ENCODE measurements around the gene PHF21B. TPM values are rescaled to one million over a fixed set of nuclear protein-coding genes. Genes with fewer than 3 reads are reported as not detected.

The PHF21B gene
- total and polyA plus RNA-seq, 2 of the 8 experiments (the other 6 are each of a cell fraction or from before 2014, with no cell fraction given), result 19.3 to 68.1 TPM

DNA sequence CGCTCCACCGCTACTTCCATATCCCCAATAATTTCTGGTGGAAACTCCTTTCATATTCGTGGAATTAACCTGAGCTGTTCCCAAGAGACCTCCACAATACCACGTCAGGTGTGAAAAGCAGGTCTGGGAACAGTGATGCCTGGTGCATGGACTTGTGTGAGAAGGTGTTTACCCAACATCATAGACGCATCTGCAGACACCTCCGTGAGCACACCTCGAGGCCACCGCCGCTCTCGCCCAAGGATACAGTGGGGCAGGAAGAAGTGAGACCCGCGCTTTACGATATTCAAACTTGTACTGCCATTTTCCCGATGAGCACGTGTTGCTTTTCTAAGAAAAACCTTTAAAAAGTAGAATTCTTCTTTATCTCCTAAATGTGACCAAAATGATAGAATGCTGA lies 8.2 kb downstream of the PHF21B start:
- Histone ChIP-seq H3K4me2 (ENCODE audit: insufficient read depth in 1 of 2, low read depth in 2 of 2, low read length in 2 of 2) (no peak overlapping the region), H2BK120ac (replicated peaks; ENCODE audit: low read depth, low read length) (no peak overlapping the region), H4K91ac (replicated peaks; ENCODE audit: insufficient read length, low read length) (no peak overlapping the region), H4K20me1 (replicated peaks in 1 of 2; ENCODE audit: control insufficient read depth in 1 of 2, insufficient read depth in 2 of 2, low read length in 2 of 2) (peaks cover 32 to 58% of the 10 kb centered on the region in 2 experiments), H3K56ac (replicated peaks; ENCODE audit: insufficient read length, low read depth, low read length) (no peak overlapping the region), H3K4me3 (ENCODE audit: extremely low read depth in 1 of 4, insufficient read depth in 2 of 4, low read depth in 3 of 4, low read length in 4 of 4) (no peak overlapping the region), H3K14ac (ENCODE audit: insufficient read length) (no peak overlapping the region), H2BK20ac (ENCODE audit: low read length) (no peak overlapping the region), H3K23ac (ENCODE audit: insufficient read length) (no peak overlapping the region), H3K4ac (replicated peaks; ENCODE audit: insufficient read length, low read depth, low read length) (no peak overlapping the region), H2BK5ac (ENCODE audit: low read depth, low read length) (no peak overlapping the region), H3K4me1 (replicated peaks in 1 of 4; ENCODE audit: control insufficient read depth in 3 of 4, insufficient read depth in 4 of 4, low read length in 3 of 4) (peaks cover 7 to 37% (median 23%) of the 10 kb centered on the region in 4 experiments), H3K18ac (ENCODE audit: extremely low read depth, low read length) (no peak overlapping the region), H2BK12ac (ENCODE audit: low read depth, low read length) (no peak overlapping the region), H4K5ac (ENCODE audit: insufficient read length, low read depth, low read length) (no peak overlapping the region), H3K23me2 (ENCODE audit: low read depth, low read length) (peaks cover 3% of the 10 kb centered on the region; the same call in 1 of the 2 replicates), H3K27me3 (replicated peaks in 1 of 4; ENCODE audit: control insufficient read depth in 3 of 4, extremely low read depth in 1 of 4, insufficient read depth in 3 of 4, low read length in 3 of 4) (no peaks in the 10 kb centered on the region; a peak in 1 of 7 replicates), H3K9ac (replicated peaks in 1 of 4; ENCODE audit: extremely low read depth in 1 of 4, low read depth in 3 of 4, low read length in 3 of 4) (no peak overlapping the region; a peak in 1 of 7 replicates), H3K36me3 (ENCODE audit: control insufficient read depth in 2 of 4, insufficient read depth in 4 of 4, low read length in 3 of 4) (peaks cover 16 to 80% (median 21%) of the 10 kb centered on the region in 4 experiments), H3K79me1 (ENCODE audit: low read depth, low read length) (peaks cover 24% of the 10 kb centered on the region), H2AFZ (ENCODE audit: low read length) (no peak overlapping the region), H3K27ac (ENCODE audit: low read depth, low read length) (no peak overlapping the region), H4K8ac (ENCODE audit: extremely low read depth, insufficient read depth, low read length) (no peak overlapping the region), H2BK15ac (ENCODE audit: low read length) (no peak overlapping the region), H2AK5ac (ENCODE audit: low read depth, low read length) (no peak overlapping the region), H3K9me3 (ENCODE audit: insufficient read depth in 2 of 2, low read depth in 1 of 2, low read length in 1 of 2) (no peaks in the 10 kb centered on the region), H3K79me2 (ENCODE audit: control insufficient read depth in 1 of 2, insufficient read depth in 2 of 2, low read length in 2 of 2) (peaks cover 67 to 100% of the 10 kb centered on the region in 2 experiments)
- DNase-seq (ENCODE audit: low read depth in 1 of 2, low spot score in 2 of 2) (no peak), FAIRE-seq (no peak)
- 94% methylated on average over 15 of the region's 15 CpGs; no CpG with 5 or more reads in 1 of the 2 experiments for WGBS, 2 experiments (ENCODE audit: extremely low coverage in 1 of 2, insufficient coverage in 1 of 2, insufficient read length in 1 of 2, insufficient replicate concordance in 2 of 2, low coverage in 1 of 2, low lambda C conversion rate in 2 of 2, missing lambda C conversion rate in 1 of 2)
- ChIA-PET CTCF (ENCODE audit: partially characterized antibody) (interaction anchor here (0.6 to 1.1 kb wide), 2 partner anchors 20 to 27 kb away, joined by 3 read pairs; no protein-coding TSS in a partner anchor), POLR2A (ENCODE audit: partially characterized antibody) (interaction anchor here (0.7 to 11.2 kb wide), 6 partner anchors 10 to 285 kb away, joined by 3 to 224 read pairs (median 9); no protein-coding TSS in a partner anchor)
- TF ChIP-seq EZH2 (IDR thresholded peaks at IDR 0.05; ENCODE audit: low read depth, low read length, severe bottlenecking), result no peak
- no peak for TF ChIP-seq EP300 (IDR thresholded peaks at IDR 0.05; ENCODE audit: borderline replicate concordance in 1 of 2, low read depth in 2 of 2, low read length in 2 of 2)
- TF ChIP-seq RFX5 (IDR thresholded peaks at IDR 0.05; ENCODE audit: borderline replicate concordance, low read depth, low read length), result no peak
- no peak for TF ChIP-seq CHD2 (IDR thresholded peaks at IDR 0.05; ENCODE audit: low read length)
- no peak for TF ChIP-seq CEBPB (IDR thresholded peaks at IDR 0.05; ENCODE audit: low read depth, low read length)
- TF ChIP-seq RBBP5 (IDR thresholded peaks at IDR 0.05; ENCODE audit: borderline replicate concordance, low read depth, low read length), result no peak
- no peak for TF ChIP-seq SP4 (IDR thresholded peaks at IDR 0.05; ENCODE audit: low read length)
- no peak for TF ChIP-seq MAFK (IDR thresholded peaks at IDR 0.05; ENCODE audit: low read depth, low read length)
- TF ChIP-seq KDM1A (IDR thresholded peaks at IDR 0.05; ENCODE audit: borderline replicate concordance, low read length), result no peak
- no peak for TF ChIP-seq TAF1 (IDR thresholded peaks at IDR 0.05; ENCODE audit: low read depth, low read length)
- no peak for TF ChIP-seq CHD1 (IDR thresholded peaks at IDR 0.05; ENCODE audit: low read depth, low read length)
- no peak for TF ChIP-seq SUZ12 (IDR thresholded peaks at IDR 0.05; ENCODE audit: low read length)
- no peak for TF ChIP-seq EGR1 (IDR thresholded peaks at IDR 0.05; ENCODE audit: borderline replicate concordance, low read depth, low read length)
- TF ChIP-seq BCL11A (IDR thresholded peaks at IDR 0.05; ENCODE audit: low read depth in 2 of 2, low read length in 2 of 2), result no peak
- no peak for TF ChIP-seq TCF12 (IDR thresholded peaks at IDR 0.05; ENCODE audit: low read depth, low read length)

Measured in H1 (cell line).